GM18508 (cell line): ENCODE data around the gene RUSC2.
"Not testable (repeated sequence)": the region's sequence is repeated elsewhere in the genome, so short reads cannot be mapped to it uniquely, and the experiment has no call there.

ENCODE experiments used
- ATAC-seq: cut with Tn5 transposase; IDR thresholded peaks from one replicate; pipeline ENCODE4 v1.9.1; 2021; ENCODE audit warnings: moderate number of reproducible peaks; ENCODE audit not compliant: insufficient read depth, unreplicated experiment

RUSC2 gene

DNA sequence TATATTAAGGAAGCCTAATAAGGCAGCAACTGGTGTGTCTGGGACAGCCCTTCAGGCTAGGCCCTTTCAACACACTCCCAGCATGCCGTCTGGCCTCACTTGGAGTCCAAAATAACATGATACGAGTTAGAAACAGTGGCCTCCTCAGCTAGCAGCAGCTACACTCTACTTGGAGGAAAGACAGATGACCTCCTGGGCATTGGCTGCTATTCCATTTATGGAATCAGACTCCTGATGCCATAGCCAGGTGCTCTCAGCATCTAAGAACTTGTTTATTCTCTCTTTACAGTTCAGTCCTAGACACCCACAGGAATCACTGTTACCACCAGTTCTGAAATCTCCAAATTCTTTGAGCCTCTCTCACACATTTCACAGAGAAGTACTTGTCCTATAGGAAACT lies 31.8 kb downstream of the RUSC2 start:
- no peak for ATAC-seq

DNA sequence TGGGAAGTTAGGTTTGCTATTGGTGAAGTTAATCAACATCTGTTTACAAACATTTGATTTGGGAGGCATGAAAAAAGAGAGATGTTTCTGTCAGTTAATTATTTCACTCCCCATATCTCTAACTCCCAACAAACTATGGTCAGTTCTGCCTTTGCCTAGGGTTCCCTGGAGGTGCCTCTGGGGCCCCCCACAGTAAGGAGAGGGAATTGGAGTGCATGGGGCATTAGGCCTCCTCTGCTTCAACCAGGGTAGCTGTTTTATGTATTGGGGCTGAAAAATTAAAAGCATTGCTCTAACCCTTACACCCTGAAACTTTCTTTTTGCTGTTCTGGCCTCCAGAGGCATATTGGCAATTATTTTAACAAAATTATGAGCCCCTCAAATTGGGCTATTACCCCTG lies 32.3 kb downstream of the RUSC2 start:
- no peak for ATAC-seq

DNA sequence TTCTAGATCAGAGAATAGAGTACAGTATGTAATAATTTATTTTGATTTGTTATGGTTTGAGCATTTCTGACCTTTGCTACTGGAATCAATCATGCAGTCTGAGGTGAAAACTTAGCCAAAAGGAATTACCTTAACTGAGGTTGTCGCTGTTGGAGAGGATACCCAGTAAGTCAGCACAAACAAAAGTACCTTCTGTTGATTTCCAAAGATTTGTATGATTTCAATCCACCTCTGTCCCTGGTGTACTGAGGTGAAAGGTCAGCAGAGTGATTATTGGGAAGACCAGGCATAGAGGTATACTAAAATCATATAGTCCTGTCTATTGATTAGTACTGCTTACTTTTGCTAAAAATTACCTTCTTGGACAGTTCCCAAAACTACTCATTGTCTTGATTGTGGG lies 32.8 kb downstream of the RUSC2 start:
- no peak for ATAC-seq

DNA sequence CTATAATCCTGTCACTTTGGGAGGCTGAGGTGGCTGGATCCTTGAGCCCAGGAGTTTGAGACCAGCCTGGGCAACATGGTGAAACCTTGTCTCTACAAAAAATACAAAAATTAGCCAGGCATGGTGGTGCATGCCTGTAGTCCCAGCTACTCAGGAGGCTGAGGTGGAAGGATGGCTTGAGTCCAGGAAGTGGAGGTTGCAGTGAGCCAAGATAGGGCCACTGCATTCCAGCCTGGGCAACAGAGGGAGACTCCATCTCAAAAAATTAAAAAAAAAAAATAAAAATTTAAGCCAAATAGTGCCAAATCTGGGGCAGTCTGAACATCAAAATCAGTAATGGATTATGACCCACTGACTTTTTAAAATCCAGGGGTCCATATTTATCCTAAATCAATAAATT lies 33.6 kb downstream of the RUSC2 start:
- not testable (repeated sequence) for ATAC-seq

DNA sequence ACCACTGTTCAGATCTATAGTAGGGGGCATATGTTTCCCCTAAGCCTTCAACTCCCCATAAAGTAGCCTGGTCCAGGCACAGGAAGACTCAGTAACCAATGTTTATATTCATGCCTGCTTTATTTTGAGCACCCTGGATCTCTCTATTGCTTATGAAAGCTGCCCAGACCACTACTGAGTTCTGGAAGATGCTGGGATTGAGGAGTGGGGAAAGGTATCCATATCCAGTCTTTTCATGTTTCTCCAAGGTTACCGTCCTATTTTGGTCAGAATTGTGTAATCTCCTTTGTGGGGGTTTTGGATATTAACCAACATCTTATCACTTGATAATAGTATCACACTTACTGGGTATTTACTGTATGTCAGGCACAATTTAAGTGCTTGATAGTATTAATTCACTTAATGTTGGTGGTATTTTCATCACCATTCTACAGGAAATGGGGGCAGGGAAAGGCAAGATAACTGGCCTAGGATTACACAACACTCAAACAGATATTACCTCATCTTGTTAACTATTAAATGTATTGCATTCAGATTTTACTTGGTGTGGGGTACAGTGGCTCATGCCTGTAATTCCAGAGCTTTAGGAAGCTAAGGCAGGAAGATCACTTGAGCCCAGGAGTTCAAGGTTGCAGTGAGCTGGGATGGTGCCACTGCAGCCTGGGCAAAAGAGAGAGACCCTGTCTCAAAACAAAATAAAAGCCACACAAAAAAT lies 36.3 kb downstream of the RUSC2 start:
- ATAC-seq: no peak

DNA sequence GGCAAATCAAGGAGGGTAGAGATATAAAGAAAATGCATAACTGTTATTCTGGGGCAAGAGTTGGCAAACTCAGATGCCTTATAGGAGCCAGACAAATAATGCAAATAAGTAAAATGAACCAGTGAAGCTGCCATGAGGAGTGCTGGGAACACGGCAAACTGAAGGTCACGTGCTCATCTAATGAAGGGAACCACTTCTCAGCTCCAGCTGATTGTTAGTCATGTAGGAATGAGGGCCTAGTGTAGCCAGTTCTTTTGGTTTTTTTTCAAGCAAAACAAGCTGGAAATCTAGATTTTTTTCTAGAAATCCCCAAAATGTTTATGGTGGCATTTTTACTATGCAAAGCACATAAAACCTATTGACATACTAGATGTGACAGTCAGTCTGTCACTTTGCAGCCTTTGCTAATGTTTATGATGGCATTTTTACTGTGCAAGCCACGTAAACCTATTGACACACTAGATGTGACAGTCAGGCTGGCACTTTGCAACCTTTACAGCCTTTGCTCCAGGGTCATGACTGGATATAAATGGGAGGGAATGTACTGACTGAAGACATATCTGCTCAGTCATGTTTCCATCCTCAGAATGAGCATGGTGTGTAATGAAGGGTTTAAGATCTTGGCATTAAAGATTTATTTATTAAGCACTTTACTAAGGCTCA lies 39.4 kb downstream of the RUSC2 start:
- no peak for ATAC-seq

DNA sequence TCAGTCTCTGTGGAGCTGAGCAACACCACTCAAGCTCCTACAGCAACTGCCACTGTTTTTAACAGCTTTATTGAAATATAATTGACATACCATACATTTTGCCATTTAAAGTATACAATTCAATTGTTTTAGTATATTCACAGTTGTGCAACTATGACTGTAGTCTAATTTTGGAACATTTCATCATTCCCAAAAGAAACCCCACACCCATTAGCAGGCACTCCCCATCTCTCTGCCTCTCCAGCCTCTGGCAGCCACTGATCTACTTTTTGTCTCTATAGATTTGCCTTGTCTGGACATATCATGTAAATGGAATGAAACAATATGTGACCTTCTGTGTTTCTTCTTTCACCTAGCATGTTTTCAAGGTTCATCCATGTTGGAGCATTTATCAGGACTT lies 43.5 kb downstream of the RUSC2 start:
- no peak for ATAC-seq

DNA sequence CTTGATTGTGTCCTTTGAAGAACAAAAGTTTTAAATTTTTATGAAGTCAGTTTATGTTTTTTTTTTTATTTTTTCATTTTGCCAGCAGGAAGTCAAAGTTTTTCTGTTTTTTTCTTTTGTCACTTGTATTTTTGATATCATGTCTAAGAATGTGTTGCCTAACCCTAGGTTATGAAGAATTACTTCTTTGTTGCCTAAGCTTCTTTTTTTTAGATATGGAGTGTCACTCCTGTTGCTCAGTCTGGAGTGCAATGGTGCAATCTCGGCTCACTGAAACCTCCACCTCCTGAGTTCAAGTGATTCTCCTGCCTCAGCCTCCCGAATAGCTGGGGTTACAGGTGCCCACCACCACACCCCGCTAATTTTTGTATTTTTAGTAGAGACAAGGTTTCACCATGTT lies 45.0 kb downstream of the RUSC2 start:
- not testable (repeated sequence) for ATAC-seq

DNA sequence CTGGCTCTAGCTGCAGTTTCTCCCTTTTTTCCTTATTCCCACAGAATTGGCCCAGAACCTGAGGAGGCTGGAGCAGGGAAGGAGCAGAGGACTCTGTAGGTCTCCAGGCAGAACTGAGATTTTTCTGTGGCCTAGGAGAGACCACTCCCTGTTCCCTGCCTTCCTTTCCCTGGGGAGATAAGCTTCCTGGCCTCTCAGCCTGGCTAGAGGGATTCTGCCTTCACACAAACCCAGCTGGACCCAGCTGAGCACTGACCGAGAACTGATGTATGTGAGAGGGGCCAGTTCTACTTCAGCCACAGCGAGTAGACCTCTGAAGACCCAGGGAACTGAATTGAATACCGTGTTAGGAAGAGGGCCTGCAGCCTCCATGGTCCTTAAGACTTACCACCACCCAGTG lies 48.0 kb downstream of the RUSC2 start:
- no peak for ATAC-seq

DNA sequence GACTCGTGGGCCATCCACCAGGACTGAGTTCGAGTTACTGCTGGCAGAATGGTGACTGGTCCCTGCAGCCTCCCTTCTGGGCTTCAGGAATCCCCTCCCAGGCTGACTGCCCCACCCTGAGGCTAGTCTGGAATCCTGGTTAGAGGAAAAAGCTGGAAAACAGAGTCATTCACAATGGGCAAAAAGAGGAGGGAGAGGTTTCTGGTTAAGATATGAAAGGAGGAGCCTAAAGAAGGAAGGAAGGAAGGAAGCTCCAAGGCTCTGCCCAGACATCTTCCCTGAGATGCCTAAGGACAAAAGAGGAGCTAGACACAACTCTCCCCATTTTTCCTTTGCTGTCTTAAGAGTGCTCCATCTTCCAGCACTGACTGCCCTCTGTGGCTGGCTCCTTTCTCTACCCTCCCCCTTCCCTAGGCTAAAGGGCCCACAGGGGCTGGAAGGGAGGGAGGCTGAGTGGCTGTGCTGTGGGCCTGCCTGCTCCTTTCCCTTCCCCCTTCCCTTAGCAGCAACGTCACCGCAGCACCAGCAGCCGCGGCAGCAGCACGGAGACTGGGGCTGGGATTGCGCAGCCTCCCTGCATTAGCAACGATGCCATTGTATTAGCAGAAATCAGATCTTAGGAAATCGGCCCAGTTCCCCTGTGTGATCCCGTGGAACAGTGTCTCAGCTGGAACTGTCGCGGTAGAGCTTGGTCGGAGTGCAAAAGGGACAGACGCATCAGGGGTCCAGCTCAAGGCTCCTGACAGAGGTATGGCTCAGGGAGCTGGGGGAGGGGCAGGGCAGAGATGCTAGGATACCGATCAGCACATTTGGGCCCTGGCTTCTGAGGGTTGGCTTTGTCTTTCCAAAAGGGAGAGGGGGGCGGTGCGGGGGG lies 48.7 kb downstream of the RUSC2 start:
- ATAC-seq: no peak
